SU-DHL-6 (cell line): ENCODE data around the gene CNOT4.

Experiments
- EZH2phosphoT487 ChIP-seq: fragments of 200-600 bp; sonication (generic), shearing (Covaris generic); conservative IDR thresholded peaks from 2 replicates; pipeline ENCODE4 v1.6.1; 2018; ENCODE audit warnings: mild to moderate bottlenecking, antibody characterized with exemption, low read length, moderate library complexity, mixed read lengths
- TF ChIP-seq, protein P1 (sequence below): fragments of 200-600 bp; sonication (generic); IDR thresholded peaks from one replicate; pipeline ENCODE4 v1.5.1; 2017; ENCODE audit warnings: antibody characterized with exemption, mild to moderate bottlenecking, low read length, moderate library complexity; ENCODE audit not compliant: insufficient read depth, poor library complexity, severe bottlenecking

DNA sequence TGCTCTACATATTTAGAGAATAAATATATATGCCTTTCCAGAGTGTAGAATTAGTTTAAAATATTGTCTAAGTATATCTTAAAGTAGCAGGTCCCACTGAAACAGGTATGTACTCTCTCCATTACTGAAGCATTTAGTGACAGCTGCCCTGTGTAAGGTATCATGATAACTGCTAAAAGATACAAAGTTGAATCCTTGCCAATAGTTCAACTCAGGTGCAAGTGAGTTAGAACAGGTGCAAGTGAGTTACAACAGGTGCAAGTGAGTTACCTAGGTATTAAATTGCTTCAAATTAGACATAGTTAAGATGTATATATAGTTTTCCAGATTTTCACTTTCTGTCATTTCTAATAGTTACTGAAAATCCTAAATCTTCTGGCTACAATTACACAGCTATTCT is 119.1 kb downstream of the CNOT4 start:
- TF ChIP-seq, protein P1, sequence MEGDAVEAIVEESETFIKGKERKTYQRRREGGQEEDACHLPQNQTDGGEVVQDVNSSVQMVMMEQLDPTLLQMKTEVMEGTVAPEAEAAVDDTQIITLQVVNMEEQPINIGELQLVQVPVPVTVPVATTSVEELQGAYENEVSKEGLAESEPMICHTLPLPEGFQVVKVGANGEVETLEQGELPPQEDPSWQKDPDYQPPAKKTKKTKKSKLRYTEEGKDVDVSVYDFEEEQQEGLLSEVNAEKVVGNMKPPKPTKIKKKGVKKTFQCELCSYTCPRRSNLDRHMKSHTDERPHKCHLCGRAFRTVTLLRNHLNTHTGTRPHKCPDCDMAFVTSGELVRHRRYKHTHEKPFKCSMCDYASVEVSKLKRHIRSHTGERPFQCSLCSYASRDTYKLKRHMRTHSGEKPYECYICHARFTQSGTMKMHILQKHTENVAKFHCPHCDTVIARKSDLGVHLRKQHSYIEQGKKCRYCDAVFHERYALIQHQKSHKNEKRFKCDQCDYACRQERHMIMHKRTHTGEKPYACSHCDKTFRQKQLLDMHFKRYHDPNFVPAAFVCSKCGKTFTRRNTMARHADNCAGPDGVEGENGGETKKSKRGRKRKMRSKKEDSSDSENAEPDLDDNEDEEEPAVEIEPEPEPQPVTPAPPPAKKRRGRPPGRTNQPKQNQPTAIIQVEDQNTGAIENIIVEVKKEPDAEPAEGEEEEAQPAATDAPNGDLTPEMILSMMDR = no peak
- no peak for TF ChIP-seq EZH2phosphoT487
